Measurements from ENCODE around the gene GRAMD4. TPM values are rescaled to one million over a fixed set of nuclear protein-coding genes. Genes with fewer than 3 reads are reported as not detected.

GRAMD4 gene
- total RNA-seq, 1 experiment from 2014 or later: 38.2 TPM

GRCh38 chr22:46675938-46676337, 55.8 kb downstream of the GRAMD4 start:
- Histone ChIP-seq H3K27me3 (ENCODE audit: insufficient read depth, low read depth) (no peaks in the 10 kb centered on the region), H2AFZ (no peak overlapping the region), H3K4me2 (no peak overlapping the region), H3K4me3 (no peak overlapping the region), H3K4me1 (replicated peaks; ENCODE audit: insufficient read depth) (no peaks in the 10 kb centered on the region), H4K20me1 (ENCODE audit: insufficient read depth) (no peaks in the 10 kb centered on the region), H3K9me2 (ENCODE audit: insufficient read depth) (no peaks in the 10 kb centered on the region), H3F3A (ENCODE audit: insufficient read depth, low read depth) (0 out of 2 replicates have a peak, but pooled peaks cover 5% of the 10 kb centered on the region), H3K79me2 (ENCODE audit: low read depth) (no peaks in the 10 kb centered on the region), H3K27ac (no peak overlapping the region), H3K9me3 (ENCODE audit: insufficient read depth, low read depth) (no peaks in the 10 kb centered on the region), H3K36me3 (ENCODE audit: low read depth) (0 out of 2 replicates have a peak, but pooled peaks cover 3% of the 10 kb centered on the region)
- POLR2A ChIA-PET (ENCODE audit: unreplicated experiment): no interaction called here
- BruUV-seq (replicated peaks): no TSS peak
- TF ChIP-seq EZH2 (IDR thresholded peaks at IDR 0.05; ENCODE audit: low read depth) (no peak), CTCF (conservative IDR thresholded peaks at IDR 0.05) (no peak)
- no peak for DNase-seq
- intact Hi-C loops (cut with micrococcal nuclease; ENCODE audit: unreplicated experiment): no loop called here
- CTCF ChIA-PET: no interaction called here

GRCh38 chr22:46676479-46676878, 56.3 kb downstream of the GRAMD4 start:
- no peak for TF ChIP-seq EZH2 (IDR thresholded peaks at IDR 0.05; ENCODE audit: low read depth)
- no peak for TF ChIP-seq CTCF (conservative IDR thresholded peaks at IDR 0.05)
- no peak overlapping the region for H3K27ac ChIP-seq
- intact Hi-C loops (cut with micrococcal nuclease; ENCODE audit: unreplicated experiment): no loop called here
- H3K79me2 ChIP-seq (ENCODE audit: low read depth): no peaks in the 10 kb centered on the region
- 0 out of 2 replicates have a peak, but pooled peaks cover 3% of the 10 kb centered on the region for H3K36me3 ChIP-seq (ENCODE audit: low read depth)
- peaks cover 9% of the 10 kb centered on the region; the same call in 1 of the 2 replicates for H3F3A ChIP-seq (ENCODE audit: insufficient read depth, low read depth)
- POLR2A ChIA-PET (ENCODE audit: unreplicated experiment): no interaction called here
- no peaks in the 10 kb centered on the region for H3K4me1 ChIP-seq (replicated peaks; ENCODE audit: insufficient read depth)
- no peak overlapping the region for H2AFZ ChIP-seq
- H3K9me3 ChIP-seq (ENCODE audit: insufficient read depth, low read depth): no peaks in the 10 kb centered on the region
- DNase-seq: no peak
- CTCF ChIA-PET: no interaction called here
- no peak overlapping the region for H3K4me3 ChIP-seq
- H3K27me3 ChIP-seq (ENCODE audit: insufficient read depth, low read depth): no peaks in the 10 kb centered on the region
- H3K4me2 ChIP-seq: no peak overlapping the region
- no TSS peak for BruUV-seq (replicated peaks)
- no peaks in the 10 kb centered on the region for H4K20me1 ChIP-seq (ENCODE audit: insufficient read depth)
- no peaks in the 10 kb centered on the region for H3K9me2 ChIP-seq (ENCODE audit: insufficient read depth)

GRCh38 chr22:46676881-46677280, 56.7 kb downstream of the GRAMD4 start:
- no peaks in the 10 kb centered on the region for H3K9me3 ChIP-seq (ENCODE audit: insufficient read depth, low read depth)
- ChIA-PET POLR2A (ENCODE audit: unreplicated experiment) (interaction anchor here (0.6 kb wide), 1 partner anchor 1359 kb away, joined by 6 read pairs; no protein-coding TSS in a partner anchor), CTCF (no interaction called here)
- no peaks in the 10 kb centered on the region for H3K4me1 ChIP-seq (replicated peaks; ENCODE audit: insufficient read depth)
- no peak for DNase-seq
- peaks cover 10% of the 10 kb centered on the region; the same call in 1 of the 2 replicates for H3F3A ChIP-seq (ENCODE audit: insufficient read depth, low read depth)
- TF ChIP-seq EZH2 (IDR thresholded peaks at IDR 0.05; ENCODE audit: low read depth): no peak
- TF ChIP-seq CTCF (conservative IDR thresholded peaks at IDR 0.05): no peak
- BruUV-seq (replicated peaks): no TSS peak
- no peaks in the 10 kb centered on the region for H4K20me1 ChIP-seq (ENCODE audit: insufficient read depth)
- intact Hi-C loops (cut with micrococcal nuclease; ENCODE audit: unreplicated experiment): no loop called here
- H3K9me2 ChIP-seq (ENCODE audit: insufficient read depth): no peaks in the 10 kb centered on the region
- H3K27ac ChIP-seq: no peak overlapping the region
- H3K4me2 ChIP-seq: no peak overlapping the region
- H3K27me3 ChIP-seq (ENCODE audit: insufficient read depth, low read depth): no peaks in the 10 kb centered on the region
- H2AFZ ChIP-seq: no peak overlapping the region
- no peaks in the 10 kb centered on the region for H3K79me2 ChIP-seq (ENCODE audit: low read depth)
- H3K36me3 ChIP-seq (ENCODE audit: low read depth): 0 out of 2 replicates have a peak, but pooled peaks cover 3% of the 10 kb centered on the region
- H3K4me3 ChIP-seq: no peak overlapping the region
